NOMO-1 (cell line): ENCODE results near the gene KRT85.
A peak's percentile ranks its signal among the peaks of the same experiment; 100 is the strongest.

ENCODE experiments used
- DNase-seq, 2 experiments: peaks; one replicate each; lab custom pipeline; 2025; ENCODE audit not compliant: unreplicated experiment in 2 of 2; lab: John Stamatoyannopoulos, UW

Gene KRT85

DNA sequence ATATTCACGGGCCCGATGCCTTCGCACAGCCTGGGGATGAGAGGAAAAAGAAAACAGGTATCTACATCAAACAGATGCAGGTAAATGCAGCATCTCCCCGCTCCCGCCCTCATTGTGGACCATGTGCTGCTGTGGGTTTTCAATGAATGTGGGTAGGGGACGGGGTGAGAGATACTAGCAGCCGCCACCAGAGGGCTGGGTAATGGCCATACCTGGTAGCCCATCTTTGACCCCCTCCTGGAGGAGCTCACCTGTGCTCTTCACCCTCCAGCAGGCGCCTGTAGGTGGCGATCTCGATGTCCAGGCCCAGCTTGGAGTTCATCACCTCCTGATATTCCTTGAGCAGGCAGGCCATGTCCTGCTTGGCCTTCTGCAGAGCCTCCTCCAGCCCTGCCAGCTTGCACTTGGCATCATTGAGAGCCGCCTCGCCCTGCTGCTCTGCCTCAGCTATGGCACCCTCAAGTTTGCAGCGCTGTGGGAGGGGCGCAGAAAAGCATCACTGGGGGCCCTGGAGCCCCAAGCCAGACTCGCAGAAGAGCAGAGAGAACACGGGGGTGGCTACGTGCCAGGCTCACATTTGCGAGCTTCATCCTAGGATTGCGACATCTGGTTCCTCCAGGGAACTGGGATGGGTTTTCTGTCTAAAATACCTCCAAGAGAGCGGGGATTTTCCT, 28.6 kb upstream of the KRT85 start:
- no peak for DNase-seq

- no peak for DNase-seq
Observed at GRCh38 chr12:52394836-52395405, 27.6 kb upstream of the KRT85 start.

- no peak for DNase-seq
Observed at GRCh38 chr12:52392465-52393007, 25.3 kb upstream of the KRT85 start.

DNA sequence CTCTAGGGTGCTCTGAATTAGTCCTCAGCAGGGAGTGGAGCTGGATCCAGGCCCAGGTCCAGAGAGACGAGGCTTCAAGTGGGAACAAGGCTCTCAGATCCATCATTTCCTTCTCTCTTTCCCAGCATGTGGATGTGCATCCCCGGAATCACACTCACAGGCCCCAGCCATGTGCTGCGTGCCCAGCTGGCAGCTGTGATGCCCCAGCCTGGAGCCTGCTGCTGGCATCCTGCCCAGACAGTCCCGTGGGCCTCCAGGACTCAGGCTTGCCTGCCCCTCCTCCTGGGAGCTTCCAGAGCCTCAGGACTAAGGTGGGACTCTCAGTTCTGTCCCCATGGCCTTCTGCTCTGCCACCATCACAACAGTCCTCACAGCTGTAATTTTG, 24.3 kb upstream of the KRT85 start:
- no peak for DNase-seq

- no peak for DNase-seq
Observed at GRCh38 chr12:52390739-52391617, 23.7 kb upstream of the KRT85 start.

DNA sequence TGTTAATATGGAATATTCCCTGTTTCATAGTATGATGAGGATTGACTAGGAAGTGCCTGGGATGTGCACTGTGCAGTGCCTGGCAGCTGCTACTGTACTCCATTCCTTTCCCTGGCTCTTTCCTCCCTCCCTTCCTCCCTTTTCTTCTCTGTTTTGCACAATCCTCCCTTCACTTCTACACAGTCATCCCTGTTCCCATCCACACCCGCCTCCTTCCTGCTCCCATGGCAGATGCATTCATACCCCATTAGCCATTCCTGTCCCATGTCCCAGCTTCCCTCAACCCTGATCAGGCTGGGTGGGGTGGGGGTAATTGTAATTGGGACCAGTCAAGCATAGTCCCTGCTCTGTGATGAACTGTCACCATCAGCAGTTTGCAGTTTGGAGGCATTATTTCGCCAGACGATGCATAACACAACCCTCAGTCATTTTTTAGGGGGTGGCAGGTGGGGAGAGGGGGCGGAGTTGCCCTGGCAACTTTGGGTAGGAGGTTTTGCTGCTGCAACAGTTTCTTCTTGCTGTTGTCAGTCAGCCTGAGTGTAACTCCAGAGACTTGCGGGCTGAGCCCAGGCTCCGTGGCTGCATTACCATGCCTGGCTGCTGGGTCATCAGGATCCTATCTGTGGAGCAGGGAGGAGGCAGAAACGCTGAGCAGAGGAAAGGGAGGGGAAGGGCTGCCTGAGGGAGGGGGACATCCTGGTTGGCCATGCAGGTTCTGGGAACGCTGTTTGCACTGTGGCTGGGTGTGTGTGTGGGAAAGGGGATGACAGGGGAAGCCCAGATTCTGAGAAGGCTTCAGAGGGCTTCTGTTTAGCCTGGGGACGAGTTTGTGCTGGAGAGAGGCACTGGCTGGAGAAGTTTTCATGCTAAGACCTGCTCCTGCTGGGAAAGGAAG, 22.3 kb upstream of the KRT85 start:
- no peak for DNase-seq

DNA sequence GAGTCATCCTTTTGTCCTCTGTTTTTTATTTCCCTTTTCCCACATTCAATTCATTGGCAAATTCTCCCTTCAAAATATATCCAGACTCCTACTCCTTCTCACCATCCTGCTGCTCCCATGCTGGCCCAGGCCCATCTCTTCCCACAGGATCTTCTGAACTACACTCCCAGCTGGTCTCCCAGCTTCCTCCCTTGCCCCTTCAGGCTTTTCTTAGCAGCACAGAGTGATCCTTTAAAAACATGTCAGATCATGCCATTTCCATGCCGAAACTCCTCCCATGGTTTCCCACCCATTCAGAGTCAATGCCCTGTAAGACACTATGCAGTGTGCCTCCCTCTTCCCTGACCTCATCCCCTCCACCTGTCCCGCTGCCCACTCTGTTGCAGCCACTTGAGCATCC, 20.6 kb upstream of the KRT85 start:
- no peak for DNase-seq

- DNase-seq: no peak
Observed at GRCh38 chr12:52385226-52385702, 18.0 kb upstream of the KRT85 start, which contains the start of gene KRT84. TSS of gene KRT84 (minus strand) at chr12:52385652. CDS start at chr12:52385585, 67 bp downstream.

DNA sequence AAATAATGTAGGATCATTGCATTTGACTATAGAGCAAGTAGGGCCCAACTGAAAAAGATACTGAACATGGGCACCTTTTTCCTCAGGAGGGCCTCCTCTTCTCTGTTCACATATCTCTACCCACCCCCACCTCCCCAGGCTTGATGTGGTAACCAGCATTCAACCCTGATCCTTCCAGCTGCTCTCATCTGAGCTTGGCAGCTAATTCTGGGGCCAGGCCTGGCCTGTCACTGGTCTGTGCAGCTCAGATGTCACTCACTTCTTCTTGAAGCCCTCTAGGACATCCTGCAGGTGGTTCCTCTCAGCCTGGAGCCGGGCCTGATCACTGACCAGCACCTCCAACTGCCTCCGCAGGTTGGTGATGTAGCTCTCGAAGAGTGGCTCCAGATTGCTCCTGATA, 16.1 kb upstream of the KRT85 start:
- no peak for DNase-seq

GRCh38 chr12:52382854-52383253, 15.6 kb upstream of the KRT85 start:
- no peak for DNase-seq

- no peak for DNase-seq
Observed at GRCh38 chr12:52381206-52381605, 13.9 kb upstream of the KRT85 start.

GRCh38 chr12:52380271-52380694, 13.0 kb upstream of the KRT85 start:
- no peak for DNase-seq

DNA sequence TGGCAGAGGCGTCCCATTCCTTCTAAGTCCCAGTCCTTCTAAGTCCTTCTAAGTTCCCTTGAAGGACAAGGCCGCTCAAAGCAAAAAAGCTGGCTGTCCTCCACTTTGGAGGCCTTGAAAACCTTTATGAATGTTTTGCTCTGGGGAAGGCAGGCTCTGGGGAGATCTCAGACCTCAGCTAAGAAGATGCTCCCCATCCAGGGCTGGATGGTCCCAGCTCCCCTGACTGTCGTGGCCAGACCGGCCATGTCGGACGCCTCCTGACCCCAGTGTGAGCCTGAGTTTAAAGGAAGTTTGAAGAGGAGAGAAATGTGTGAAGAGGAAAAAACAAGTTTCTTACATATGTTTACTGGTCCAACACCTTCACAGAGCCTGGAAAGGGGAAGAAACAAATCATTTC, 12.3 kb upstream of the KRT85 start:
- no peak for DNase-seq

DNA sequence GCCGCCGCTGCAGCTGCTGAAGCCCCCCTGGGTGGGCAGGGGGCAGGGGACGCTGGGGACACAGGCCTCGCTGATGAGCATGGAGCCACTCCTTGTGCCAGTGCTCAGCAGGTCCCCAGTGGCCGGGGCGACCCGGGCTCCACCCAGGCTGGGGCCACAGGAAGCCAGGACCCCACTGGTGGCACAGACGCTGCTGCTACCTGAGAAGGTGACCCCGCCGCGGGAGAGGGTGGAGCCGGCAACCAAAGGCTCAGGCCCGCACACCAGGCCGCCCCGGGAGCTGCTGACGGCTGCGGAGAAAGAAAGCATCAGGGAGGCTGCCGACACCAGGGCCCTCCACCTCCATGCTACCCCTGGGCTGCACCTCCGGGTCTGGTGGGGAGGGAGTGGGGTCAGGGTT, 10.8 kb upstream of the KRT85 start:
- DNase-seq: no peak

GRCh38 chr12:52377266-52377665, 10.0 kb upstream of the KRT85 start:
- no peak for DNase-seq

- peak; percentile 56 to 66 for DNase-seq
Observed at GRCh38 chr12:52372216-52373154, 5.2 kb upstream of the KRT85 start.

- no peak for DNase-seq
Observed at GRCh38 chr12:52371716-52372115, 4.4 kb upstream of the KRT85 start.

GRCh38 chr12:52370926-52371608, 3.8 kb upstream of the KRT85 start:
- DNase-seq: no peak

DNA sequence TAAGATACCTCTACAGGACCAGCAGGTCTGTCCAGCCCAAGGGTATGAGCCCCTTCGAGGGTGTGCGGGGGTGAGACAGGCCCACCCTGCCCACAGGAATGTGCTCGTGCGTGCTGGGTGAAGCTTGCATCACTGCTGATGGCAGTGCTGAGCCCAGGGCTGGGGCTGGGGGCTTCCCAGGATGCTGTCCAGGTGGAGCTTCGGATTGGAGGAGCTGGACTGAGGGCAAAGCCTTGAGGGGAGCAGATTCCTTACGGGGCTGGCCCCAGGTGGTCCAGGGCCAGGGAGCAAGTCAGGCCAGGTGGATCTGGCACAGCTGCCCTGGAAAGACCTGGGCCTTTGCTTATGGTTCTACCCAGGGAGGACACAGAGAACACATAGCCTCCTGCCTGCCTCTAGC, 2.5 kb upstream of the KRT85 start:
- DNase-seq: no peak
